ENCODE data around the gene CACNG7.
"Not testable (repeated sequence)": the region's sequence is repeated elsewhere in the genome, so short reads cannot be mapped to it uniquely, and the experiment has no call there.

CACNG7 gene

GRCh38 chr19:53944416-53944815 lies 35.3 kb downstream of the CACNG7 start:
- TF ChIP-seq CTCF (IDR thresholded peaks at IDR 0.05): no peak
- DNase-seq (ENCODE audit: low spot score): no peak
- H3K4me3 ChIP-seq: no peak overlapping the region
- H3K27ac ChIP-seq: no peak overlapping the region

GRCh38 chr19:53944933-53945332 lies 35.9 kb downstream of the CACNG7 start:
- no peak for DNase-seq (ENCODE audit: low spot score)
- TF ChIP-seq CTCF (IDR thresholded peaks at IDR 0.05): no peak
- Histone ChIP-seq H3K4me3 (no peak overlapping the region), H3K27ac (no peak overlapping the region)

GRCh38 chr19:53945441-53945840 lies 36.4 kb downstream of the CACNG7 start:
- Histone ChIP-seq H3K4me3 (no peak overlapping the region), H3K27ac (no peak overlapping the region)
- DNase-seq (ENCODE audit: low spot score): no peak
- TF ChIP-seq CTCF (IDR thresholded peaks at IDR 0.05): no peak

GRCh38 chr19:53945998-53946397 lies 36.9 kb downstream of the CACNG7 start:
- DNase-seq (ENCODE audit: low spot score): no peak
- no peak overlapping the region for H3K4me3 ChIP-seq
- TF ChIP-seq CTCF (IDR thresholded peaks at IDR 0.05): no peak
- no peak overlapping the region for H3K27ac ChIP-seq

GRCh38 chr19:53947624-53948023 lies 38.5 kb downstream of the CACNG7 start:
- H3K4me3 ChIP-seq: no peak overlapping the region
- no peak for DNase-seq (ENCODE audit: low spot score)
- H3K27ac ChIP-seq: no peak overlapping the region
- no peak for TF ChIP-seq CTCF (IDR thresholded peaks at IDR 0.05)

GRCh38 chr19:53948611-53949010 lies 39.5 kb downstream of the CACNG7 start:
- H3K4me3 ChIP-seq; DNase-seq (ENCODE audit: low spot score); H3K27ac ChIP-seq: not testable (repeated sequence)

GRCh38 chr19:53951436-53951835 lies 42.4 kb downstream of the CACNG7 start:
- Histone ChIP-seq H3K4me3 (no peak overlapping the region), H3K27ac (no peak overlapping the region)
- TF ChIP-seq CTCF (IDR thresholded peaks at IDR 0.05): no peak
- no peak for DNase-seq (ENCODE audit: low spot score)

GRCh38 chr19:53951947-53952346 lies 42.9 kb downstream of the CACNG7 start:
- DNase-seq (ENCODE audit: low spot score): no peak
- Histone ChIP-seq H3K4me3 (no peak overlapping the region), H3K27ac (no peak overlapping the region)

More at GRCh38 chr19:53951947-53952346, 42.9 kb downstream of the CACNG7 start:
- no peak for TF ChIP-seq CTCF (IDR thresholded peaks at IDR 0.05)
